Natural killer cell (primary cell): ENCODE measurements around the gene PRDM13. TPM values are rescaled to one million over a fixed set of nuclear protein-coding genes. Genes with fewer than 3 reads are reported as not detected.

Experiments
- ATAC-seq, 3 donors: fragments of 150-1000 bp in 2 of 3; fragments of 200-7000 bp in 1 of 3; cut with Tn5 transposase; 1 replicate in 1 of 3; 2 replicates in 2 of 3; pipeline ENCODE4 v1.10.0; 2021; ENCODE audit warnings: mild to moderate bottlenecking in 2 of 3, moderate library complexity in 2 of 3
- DNase-seq, 2 donors: peaks; one replicate each; pipeline versions ENCODE4 v3.0.0 to v3.0.0-alpha.2; 2013 to 2021; ENCODE audit warnings: mixed read lengths in 1 of 2
- H3K27ac ChIP-seq: one replicate; pipeline ENCODE4 v1.5.1; 2013; ENCODE audit warnings: mild to moderate bottlenecking, low read length
- H3K27me3 ChIP-seq: one replicate; pipeline ENCODE4 v1.6.1; 2013; ENCODE audit warnings: low read length; ENCODE audit not compliant: control insufficient read depth, insufficient read depth
- H3K36me3 ChIP-seq: one replicate; pipeline ENCODE4 v1.6.1; 2013; ENCODE audit warnings: low read length; ENCODE audit not compliant: control insufficient read depth, insufficient read depth
- H3K4me1 ChIP-seq: one replicate; pipeline ENCODE4 v1.6.1; 2013; ENCODE audit warnings: low read length; ENCODE audit not compliant: control insufficient read depth, insufficient read depth
- H3K4me3 ChIP-seq: one replicate; pipeline ENCODE4 v1.5.1; 2013; ENCODE audit warnings: low read length
- H3K9me3 ChIP-seq: one replicate; pipeline ENCODE4 v1.6.1; 2013; ENCODE audit warnings: low read length; ENCODE audit not compliant: control insufficient read depth, insufficient read depth
- H3K27ac Mint-ChIP-seq, 2 donors: one replicate each; pipeline ENCODE4 v1.8.0; 2022; ENCODE audit warnings: mild to moderate bottlenecking in 2 of 2, mixed read lengths in 2 of 2, moderate library complexity in 1 of 2
- H3K27me3 Mint-ChIP-seq, 2 donors: one replicate each; pipeline ENCODE4 v1.8.0; 2022; ENCODE audit warnings: low read depth in 2 of 2, mixed read lengths in 2 of 2
- H3K36me3 Mint-ChIP-seq: one replicate; pipeline ENCODE4 v1.8.0; 2022; ENCODE audit warnings: mixed read lengths
- H3K4me1 Mint-ChIP-seq, 2 donors: one replicate each; pipeline ENCODE4 v1.8.0; 2022; ENCODE audit warnings: mixed read lengths in 2 of 2
- H3K4me3 Mint-ChIP-seq: one replicate; pipeline ENCODE4 v1.8.0; 2022; ENCODE audit warnings: mild to moderate bottlenecking, moderate library complexity, mixed read lengths
- H3K9me3 Mint-ChIP-seq, 2 donors: one replicate each; pipeline ENCODE4 v1.8.0; 2022; ENCODE audit warnings: mixed read lengths in 2 of 2
- CTCF ChIP-seq: fragments of 200-600 bp; IDR thresholded peaks from one replicate; pipeline ENCODE4 v1.8.0; 2022; ENCODE audit warnings: antibody characterized with exemption
- WGBS: methylation state at CpG from one replicate; pipeline ENCODE4 v1.1.7; 2013; ENCODE audit warnings: missing lambda C conversion rate; ENCODE audit not compliant: insufficient coverage; 5-methylcytosine and 5-hydroxymethylcytosine counted together
- intact Hi-C: fragments of 100-400 bp; cut with micrococcal nuclease; formaldehyde crosslinking; loops from one replicate; pipeline ENCODE4 v1.14.2; 2022
- total RNA-seq, 4 donors: library from RNA; stranded (reverse); fragments of 120-200 nt in 1 of 4; gene quantifications; one replicate each; pipeline versions ENCODE4 v1.2.3 to v1.2.4, GENCODE V29; 2013 to 2022

The PRDM13 gene
- total RNA-seq, 3 donors from 2014 or later (not counting 1 experiment from before 2014, with no cell fraction given): not detected

DNA sequence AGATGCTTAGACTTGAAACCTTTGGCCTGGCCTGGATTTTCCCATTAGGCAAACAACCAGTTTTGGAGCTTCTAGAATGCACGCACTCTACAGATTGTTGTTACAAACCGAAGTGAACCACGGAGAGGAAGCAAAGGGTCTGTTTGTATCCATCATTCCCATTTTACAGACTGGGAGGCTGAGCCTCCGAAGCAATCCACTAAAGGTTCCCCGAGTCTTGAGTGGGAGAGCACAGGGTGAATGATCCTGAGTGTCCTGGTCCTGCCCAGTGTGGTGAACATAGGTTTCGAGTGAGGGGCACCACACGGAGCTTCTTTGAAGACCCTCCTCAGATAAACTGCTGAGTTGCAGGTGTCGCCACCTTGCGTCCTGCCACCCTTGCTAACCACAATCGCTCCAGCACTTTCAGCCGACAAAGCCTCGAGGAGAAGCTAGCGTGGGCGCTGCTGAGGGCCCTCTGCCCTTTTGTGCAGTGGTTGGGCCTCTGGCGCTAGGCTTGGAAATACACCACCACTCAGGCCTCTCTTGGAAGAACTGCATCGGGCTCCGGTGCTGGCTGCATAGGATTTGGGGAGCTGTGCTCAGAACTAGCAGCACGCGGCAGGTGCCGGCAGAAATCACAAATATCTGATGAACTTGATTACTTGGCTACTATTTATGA is 1.4 kb upstream of the PRDM13 start:
- Mint-ChIP-seq H3K36me3 (no peaks in the 10 kb centered on the region), H3K9me3 (no peaks in the 10 kb centered on the region), H3K27me3 (peaks cover 79 to 93% of the 10 kb centered on the region in 2 donors), H3K4me1 (peaks cover 38 to 45% of the 10 kb centered on the region in 2 donors), H3K4me3 (peak overlapping the region; percentile 55), H3K27ac (no peak overlapping the region)
- peaks cover 42% of the 10 kb centered on the region for H3K4me1 ChIP-seq
- WGBS: 20% methylated on average over 20 of the region's 20 CpGs
- H3K27me3 ChIP-seq: peaks cover 87% of the 10 kb centered on the region
- no peak overlapping the region for H3K27ac ChIP-seq
- ATAC-seq: no peak
- DNase-seq: peak in 1 of 2 donors; percentile 31
- TF ChIP-seq CTCF: no peak
- no peaks in the 10 kb centered on the region for H3K36me3 ChIP-seq
- intact Hi-C loops: loop anchor here (2.0 kb wide), 1 partner anchor 14 kb away; no protein-coding TSS in a partner anchor
- H3K9me3 ChIP-seq: peaks cover 4% of the 10 kb centered on the region
- no peak overlapping the region for H3K4me3 ChIP-seq

GRCh38 chr6:99605911-99606655 is 550 bp upstream of the PRDM13 start:
- H3K9me3 ChIP-seq: peaks cover 4% of the 10 kb centered on the region
- intact Hi-C loops: loop anchor here (2.0 kb wide), 1 partner anchor 15 kb away; no protein-coding TSS in a partner anchor

DNA sequence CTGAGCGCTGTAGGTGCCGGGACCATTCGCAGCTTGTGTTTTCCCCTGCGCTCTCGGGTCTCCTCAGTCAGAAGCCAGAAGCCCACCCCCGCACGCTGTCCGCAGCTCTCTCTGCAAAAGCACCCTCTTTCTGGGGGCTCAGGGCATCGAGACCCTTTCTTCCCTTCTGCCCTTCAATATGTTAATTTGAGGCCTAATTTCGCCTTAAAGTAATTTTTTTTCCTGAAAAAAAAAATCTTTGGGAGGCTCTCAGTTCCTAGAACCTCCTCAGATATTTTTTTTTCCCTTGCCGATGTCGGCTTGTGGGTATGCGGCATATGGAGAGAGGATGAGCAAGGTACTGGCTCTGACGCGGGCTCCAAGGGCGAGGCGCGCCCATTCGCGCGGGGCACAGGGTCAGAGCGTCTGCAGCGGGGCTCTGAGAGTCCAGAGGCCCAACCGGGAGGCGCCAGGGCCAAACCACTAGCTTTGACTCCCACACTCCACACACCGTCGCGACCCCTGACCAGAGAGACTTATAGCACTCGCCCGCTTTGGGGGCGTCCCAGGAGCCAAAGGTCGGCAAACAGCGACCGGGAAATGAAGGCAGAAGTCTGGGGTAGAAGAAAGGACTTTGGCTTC is 893 bp downstream of the PRDM13 start:
- WGBS: 10% methylated on average over 33 of the region's 34 CpGs
- Mint-ChIP-seq H3K9me3 (no peaks in the 10 kb centered on the region), H3K27ac (no peak overlapping the region), H3K27me3 (peaks cover 74 to 89% of the 10 kb centered on the region in 2 donors), H3K36me3 (no peaks in the 10 kb centered on the region), H3K4me1 (peaks cover 50 to 56% of the 10 kb centered on the region in 2 donors), H3K4me3 (peak overlapping the region; percentile 21)
- H3K36me3 ChIP-seq: no peaks in the 10 kb centered on the region
- H3K4me3 ChIP-seq: no peak overlapping the region
- H3K27ac ChIP-seq: no peak overlapping the region
- ATAC-seq: no peak
- H3K27me3 ChIP-seq: peaks cover 89% of the 10 kb centered on the region
- peaks cover 6% of the 10 kb centered on the region for H3K9me3 ChIP-seq
- DNase-seq: no peak
- no peak for TF ChIP-seq CTCF
- peaks cover 41% of the 10 kb centered on the region for H3K4me1 ChIP-seq
- intact Hi-C loops: no loop called here

More at GRCh38 chr6:99605911-99606655, 550 bp upstream of the PRDM13 start:
- Mint-ChIP-seq H3K4me3 (peak overlapping the region; percentile 25), H3K9me3 (no peaks in the 10 kb centered on the region), H3K36me3 (no peaks in the 10 kb centered on the region), H3K27ac (no peak overlapping the region), H3K27me3 (peaks cover 81 to 93% of the 10 kb centered on the region in 2 donors), H3K4me1 (peaks cover 47 to 54% of the 10 kb centered on the region in 2 donors)
- peaks cover 85% of the 10 kb centered on the region for H3K27me3 ChIP-seq
- H3K27ac ChIP-seq: no peak overlapping the region
- WGBS: 17% methylated on average over 15 of the region's 16 CpGs
- no peak for TF ChIP-seq CTCF
- ATAC-seq (no peak), DNase-seq (no peak)
- H3K36me3 ChIP-seq: no peaks in the 10 kb centered on the region
- H3K4me3 ChIP-seq: no peak overlapping the region
- peaks cover 42% of the 10 kb centered on the region for H3K4me1 ChIP-seq
